NCI-H1694 treated with DMSO at 0.1 percent for 48 hours (cell line): Measurements from ENCODE around the gene BAZ1A.
A peak's percentile ranks its signal among the peaks of the same experiment; 100 is the strongest.

Experiments
- DNase-seq: peaks from one replicate; lab custom pipeline; 2025; lab: John Stamatoyannopoulos, UW

Gene BAZ1A

GRCh38 chr14:34722723-34723545, 152.2 kb downstream of the BAZ1A start:
- peak; percentile 75 for DNase-seq

- no peak for DNase-seq
Observed at GRCh38 chr14:34721129-34721528, 154.0 kb downstream of the BAZ1A start.

- no peak for DNase-seq
Observed at GRCh38 chr14:34718750-34719304, 156.3 kb downstream of the BAZ1A start.

GRCh38 chr14:34715127-34715863, 159.9 kb downstream of the BAZ1A start:
- no peak for DNase-seq

GRCh38 chr14:34714320-34715126, 160.6 kb downstream of the BAZ1A start, which contains the start of gene CFL2:
Gene CFL2, minus strand, starts transcription at chr14:34714593. Its CDS starts 53 bp downstream, at chr14:34714540.
- DNase-seq, result peak; percentile 69

- peak; percentile 64 for DNase-seq
Observed at GRCh38 chr14:34713681-34714319, 161.4 kb downstream of the BAZ1A start.

GRCh38 chr14:34713122-34713680, 162.0 kb downstream of the BAZ1A start:
- no peak for DNase-seq

- no peak for DNase-seq
Observed at GRCh38 chr14:34711796-34712712, 163.1 kb downstream of the BAZ1A start.

- DNase-seq, result peak; percentile 56
Observed at GRCh38 chr14:34711169-34711568, 164.0 kb downstream of the BAZ1A start.

GRCh38 chr14:34710744-34711143, 164.4 kb downstream of the BAZ1A start:
- DNase-seq, result no peak

GRCh38 chr14:34710006-34710405, 165.2 kb downstream of the BAZ1A start:
- peak; percentile 43 for DNase-seq

GRCh38 chr14:34707722-34708121, 167.4 kb downstream of the BAZ1A start:
- no peak for DNase-seq
